ENCODE measurements around the gene RAMAC.

The RAMAC gene

DNA sequence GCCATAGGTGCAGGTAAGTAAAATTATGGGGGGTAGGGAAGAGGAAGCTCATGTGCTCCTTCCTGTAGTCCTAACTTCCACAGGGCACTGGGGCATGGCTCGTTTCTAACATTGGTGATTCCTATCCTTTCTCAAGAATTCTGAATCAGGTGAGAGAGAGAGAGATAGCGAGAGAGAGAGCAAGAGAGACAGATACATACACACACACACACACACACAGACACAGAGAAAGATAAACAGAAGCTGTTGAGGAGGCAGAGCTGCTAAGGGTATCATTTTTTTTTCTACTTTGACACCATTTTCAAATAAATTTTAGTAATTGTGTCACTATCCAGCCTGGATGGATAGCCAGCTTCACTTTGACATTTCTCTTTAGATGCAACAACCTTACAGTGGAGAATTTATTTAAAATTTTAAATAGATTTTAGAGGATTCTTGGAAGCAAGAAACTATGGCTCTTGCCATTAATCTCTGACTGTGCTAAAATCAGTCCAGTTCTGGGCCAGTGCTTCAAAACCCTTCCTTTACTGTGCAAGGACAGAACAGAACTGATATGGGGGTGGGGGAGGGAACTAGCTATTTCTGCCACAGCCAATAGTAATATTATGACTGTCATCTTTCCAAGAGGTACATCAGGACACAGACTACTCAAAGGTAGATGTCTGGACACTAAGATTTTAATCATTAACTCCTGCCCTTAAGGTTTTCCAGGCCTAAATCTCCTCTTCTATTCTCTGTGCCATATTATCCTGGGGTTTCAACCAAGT lies 14.6 kb upstream of the RAMAC start:
- Histone ChIP-seq H3K9me2 (replicated peaks; ENCODE audit: control insufficient read depth, low read length) (no peaks in the 10 kb centered on the region), H3K4me3 (ENCODE audit: low read length) (no peak overlapping the region), H3K4me2 (ENCODE audit: low read length) (no peak overlapping the region), H3K36me3 (ENCODE audit: control insufficient read depth, low read length) (no peaks in the 10 kb centered on the region), H3K79me2 (ENCODE audit: control insufficient read depth, low read length) (no peaks in the 10 kb centered on the region), H3K27ac (ENCODE audit: low read depth, low read length) (no peak overlapping the region), H3K9me3 (ENCODE audit: control insufficient read depth, insufficient read depth, low read length) (no peaks in the 10 kb centered on the region), H4K20me1 (ENCODE audit: control insufficient read depth, insufficient read depth, low read depth, low read length) (no peaks in the 10 kb centered on the region), H3K27me3 (ENCODE audit: control insufficient read depth, low read length) (0 out of 2 replicates have a peak, but pooled peaks cover 4% of the 10 kb centered on the region), H3K4me1 (ENCODE audit: control insufficient read depth, low read length) (no peaks in the 10 kb centered on the region), H3F3A (ENCODE audit: control insufficient read depth, insufficient read depth) (no peaks in the 10 kb centered on the region)
- TF ChIP-seq CTCF (IDR thresholded peaks at IDR 0.05; ENCODE audit: low read depth, low read length, poor library complexity, severe bottlenecking) = no peak
- no peak for TF ChIP-seq EZH2phosphoT487 (IDR thresholded peaks at IDR 0.05; ENCODE audit: borderline replicate concordance, low read length)

- no peak overlapping the region for H3K27ac ChIP-seq (ENCODE audit: low read depth, low read length)
- TF ChIP-seq CTCF (IDR thresholded peaks at IDR 0.05; ENCODE audit: low read depth, low read length, poor library complexity, severe bottlenecking) = no peak
- TF ChIP-seq EZH2phosphoT487 (IDR thresholded peaks at IDR 0.05; ENCODE audit: borderline replicate concordance, low read length) = no peak
- H3K4me3 ChIP-seq (ENCODE audit: low read length) = no peak overlapping the region
- H3K9me2 ChIP-seq (replicated peaks; ENCODE audit: control insufficient read depth, low read length) = no peaks in the 10 kb centered on the region
- 0 out of 2 replicates have a peak, but pooled peaks cover 4% of the 10 kb centered on the region for H3K27me3 ChIP-seq (ENCODE audit: control insufficient read depth, low read length)
- H3K79me2 ChIP-seq (ENCODE audit: control insufficient read depth, low read length) = no peaks in the 10 kb centered on the region
- H3K9me3 ChIP-seq (ENCODE audit: control insufficient read depth, insufficient read depth, low read length) = no peaks in the 10 kb centered on the region
- no peaks in the 10 kb centered on the region for H3K4me1 ChIP-seq (ENCODE audit: control insufficient read depth, low read length)
- H3K4me2 ChIP-seq (ENCODE audit: low read length) = no peak overlapping the region
- no peaks in the 10 kb centered on the region for H3K36me3 ChIP-seq (ENCODE audit: control insufficient read depth, low read length)
- no peaks in the 10 kb centered on the region for H3F3A ChIP-seq (ENCODE audit: control insufficient read depth, insufficient read depth)
- H4K20me1 ChIP-seq (ENCODE audit: control insufficient read depth, insufficient read depth, low read depth, low read length) = no peaks in the 10 kb centered on the region
These were observed 13.0 kb upstream of the RAMAC start for GRCh38 chr15:82972990-82973389.

GRCh38 chr15:82977076-82977475 lies 8.9 kb upstream of the RAMAC start:
- H4K20me1 ChIP-seq (ENCODE audit: control insufficient read depth, insufficient read depth, low read depth, low read length) = no peaks in the 10 kb centered on the region
- no peaks in the 10 kb centered on the region for H3F3A ChIP-seq (ENCODE audit: control insufficient read depth, insufficient read depth)
- H3K4me3 ChIP-seq (ENCODE audit: low read length) = no peak overlapping the region
- H3K9me2 ChIP-seq (replicated peaks; ENCODE audit: control insufficient read depth, low read length) = no peaks in the 10 kb centered on the region
- no peaks in the 10 kb centered on the region for H3K9me3 ChIP-seq (ENCODE audit: control insufficient read depth, insufficient read depth, low read length)
- no peaks in the 10 kb centered on the region for H3K79me2 ChIP-seq (ENCODE audit: control insufficient read depth, low read length)
- no peaks in the 10 kb centered on the region for H3K4me1 ChIP-seq (ENCODE audit: control insufficient read depth, low read length)
- no peak overlapping the region for H3K4me2 ChIP-seq (ENCODE audit: low read length)
- no peaks in the 10 kb centered on the region for H3K27me3 ChIP-seq (ENCODE audit: control insufficient read depth, low read length)
- no peaks in the 10 kb centered on the region for H3K36me3 ChIP-seq (ENCODE audit: control insufficient read depth, low read length)
- no peak overlapping the region for H3K27ac ChIP-seq (ENCODE audit: low read depth, low read length)
- TF ChIP-seq EZH2phosphoT487 (IDR thresholded peaks at IDR 0.05; ENCODE audit: borderline replicate concordance, low read length) (no peak), CTCF (IDR thresholded peaks at IDR 0.05; ENCODE audit: low read depth, low read length, poor library complexity, severe bottlenecking) (no peak)

All from DOHH2 (cell line).